NK-92 (cell line): ENCODE measurements around the gene C18orf32.
"Not testable (repeated sequence)": the region's sequence is repeated elsewhere in the genome, so short reads cannot be mapped to it uniquely, and the experiment has no call there.

Source experiments
- DNase-seq: peaks from one replicate; lab custom pipeline; 2025; ENCODE audit not compliant: unreplicated experiment; lab: John Stamatoyannopoulos, UW

The C18orf32 gene

GRCh38 chr18:49486953-49487710, at the start of gene C18orf32:
Gene C18orf32, minus strand, starts transcription at chr18:49487234. Its CDS starts 3,486 bp downstream, at chr18:49483748.
- DNase-seq, result peak; percentile 66

GRCh38 chr18:49534846-49535601, 48.0 kb upstream of the C18orf32 start:
- no peak for DNase-seq

- no peak for DNase-seq
These were observed 44.7 kb upstream of the C18orf32 start for GRCh38 chr18:49531678-49532153.

GRCh38 chr18:49529596-49529995, 42.6 kb upstream of the C18orf32 start:
- no peak for DNase-seq

GRCh38 chr18:49527631-49528327, 40.7 kb upstream of the C18orf32 start:
- DNase-seq, result no peak

- DNase-seq, result no peak
These were observed 38.9 kb upstream of the C18orf32 start for GRCh38 chr18:49525981-49526380.

GRCh38 chr18:49524951-49525350, 37.9 kb upstream of the C18orf32 start:
- no peak for DNase-seq

GRCh38 chr18:49524349-49524748, 37.3 kb upstream of the C18orf32 start:
- DNase-seq, result no peak

GRCh38 chr18:49523580-49524093, 36.6 kb upstream of the C18orf32 start:
- not testable (repeated sequence) for DNase-seq

- DNase-seq, result no peak
These were observed 34.3 kb upstream of the C18orf32 start for GRCh38 chr18:49521216-49521835.

GRCh38 chr18:49520661-49521145, 33.7 kb upstream of the C18orf32 start:
- DNase-seq, result no peak

- no peak for DNase-seq
These were observed 32.3 kb upstream of the C18orf32 start for GRCh38 chr18:49519101-49519971.

GRCh38 chr18:49517483-49517882, 30.4 kb upstream of the C18orf32 start:
- DNase-seq, result no peak

GRCh38 chr18:49515516-49515915, 28.5 kb upstream of the C18orf32 start:
- DNase-seq, result no peak

- DNase-seq, result not testable (repeated sequence)
These were observed 28.0 kb upstream of the C18orf32 start for GRCh38 chr18:49515003-49515402.

GRCh38 chr18:49514577-49514976, 27.5 kb upstream of the C18orf32 start:
- DNase-seq, result no peak

- not testable (repeated sequence) for DNase-seq
These were observed 25.8 kb upstream of the C18orf32 start for GRCh38 chr18:49512876-49513275.

GRCh38 chr18:49510393-49511115, 23.5 kb upstream of the C18orf32 start:
- DNase-seq, result no peak

- DNase-seq, result not testable (repeated sequence)
These were observed 19.4 kb upstream of the C18orf32 start for GRCh38 chr18:49506438-49506837.
